Endothelial cell of umbilical vein (primary cell): ENCODE data around the gene GEMIN7. TPM values are rescaled to one million over a fixed set of nuclear protein-coding genes. Genes with fewer than 3 reads are reported as not detected.

ENCODE experiments used
- BruUV-seq: library from RNA; stranded (reverse); fragments of 400-500 nt; replicated peaks from 2 replicates; lab custom pipeline; 2021; lab: Mats Ljungman, UMichigan
- CTCF ChIA-PET: fragments of 300-600, 350-600 bp; sonication (Branson Sonifier 250); formaldehyde crosslinking; loops from one replicate; lab custom pipeline; 2021; ENCODE audit warnings: antibody characterized with exemption, inconsistent platforms; lab: Charles Lee
- POLR2A ChIA-PET: fragments of 300-600, 350-600 bp; sonication (Branson Sonifier 250); formaldehyde crosslinking; loops from one replicate; lab custom pipeline; 2021; ENCODE audit warnings: antibody characterized with exemption, inconsistent platforms; lab: Charles Lee
- DNase-seq: peaks from one replicate; pipeline ENCODE4 v3.0.0-alpha.2; 2011; ENCODE audit warnings: low read depth, low spot score
- FAIRE-seq: peaks from 2 replicates; lab custom pipeline; 2011; peaks lifted over from hg19 to GRCh38; lab: Jason Lieb, UNC
- H2AFZ ChIP-seq: 2 replicates; pipeline ENCODE4 v1.6.0; 2012; ENCODE audit warnings: low read depth, low read length, control low read depth, inconsistent platforms
- H3K27ac ChIP-seq: 2 replicates; pipeline ENCODE4 v1.5.1; 2011; ENCODE audit warnings: low read depth, mild to moderate bottlenecking, control low read depth, low read length, moderate library complexity; ENCODE audit not compliant: insufficient read depth
- H3K27me3 ChIP-seq, 2 experiments: 2 replicates each; pipeline versions ENCODE4 v1.6.0 to v1.6.1; 2011; ENCODE audit warnings: low read length in 2 of 2, mixed read lengths in 1 of 2; ENCODE audit not compliant: control insufficient read depth in 2 of 2, insufficient read depth in 2 of 2
- H3K36me3 ChIP-seq, 2 experiments: 2 replicates in 1 of 2; 3 replicates in 1 of 2; pipeline ENCODE4 v1.5.1; 2011; ENCODE audit warnings: low read length in 2 of 2, mild to moderate bottlenecking in 1 of 2, moderate library complexity in 1 of 2; ENCODE audit not compliant: control insufficient read depth in 2 of 2, insufficient read depth in 2 of 2; ENCODE audit errors: extremely low read depth in 1 of 2
- H3K4me1 ChIP-seq: 3 replicates; pipeline ENCODE4 v1.5.1; 2011; ENCODE audit warnings: mild to moderate bottlenecking, low read length; ENCODE audit not compliant: control insufficient read depth, insufficient read depth; ENCODE audit errors: extremely low read depth
- H3K4me2 ChIP-seq: 2 replicates; pipeline ENCODE4 v1.6.1; 2011; ENCODE audit warnings: low read length, control low read depth, mixed read lengths; ENCODE audit not compliant: insufficient read depth
- H3K4me3 ChIP-seq, 3 experiments: fragments of 200-600 bp in 1 of 3; sonication (generic), shearing (Covaris generic) in 1 of 3; replicated peaks in 1 of 3; 2 replicates each; pipeline ENCODE4 v1.5.1; 2011 to 2016; ENCODE audit warnings: control low read depth in 3 of 3, low read length in 3 of 3, mild to moderate bottlenecking in 2 of 3, inconsistent platforms in 1 of 3, low read depth in 1 of 3, moderate library complexity in 1 of 3; ENCODE audit not compliant: insufficient read depth in 1 of 3
- H3K79me2 ChIP-seq: 2 replicates; pipeline ENCODE4 v1.6.0; 2012; ENCODE audit warnings: low read length, inconsistent platforms; ENCODE audit not compliant: control insufficient read depth, insufficient read depth
- H3K9ac ChIP-seq: replicated peaks from 2 replicates; pipeline ENCODE3; 2011; ENCODE audit warnings: low read length, control low read depth; ENCODE audit not compliant: insufficient read depth; ENCODE audit errors: extremely low read depth
- H3K9me1 ChIP-seq: replicated peaks from 3 replicates; pipeline ENCODE4 v1.6.0; 2011; ENCODE audit warnings: mild to moderate bottlenecking, low read length; ENCODE audit not compliant: control insufficient read depth, insufficient read depth; ENCODE audit errors: extremely low read depth
- H3K9me3 ChIP-seq: replicated peaks from 2 replicates; pipeline ENCODE4 v1.5.1; 2012; ENCODE audit warnings: low read length, inconsistent platforms; ENCODE audit not compliant: control insufficient read depth, insufficient read depth
- H4K20me1 ChIP-seq: replicated peaks from 2 replicates; pipeline ENCODE3; 2011; ENCODE audit warnings: mild to moderate bottlenecking, low read length; ENCODE audit not compliant: control insufficient read depth, insufficient read depth; ENCODE audit errors: extremely low read depth
- EZH2 ChIP-seq: IDR thresholded peaks from 2 replicates; pipeline ENCODE4 v1.6.1; 2012; ENCODE audit warnings: borderline replicate concordance, low read depth, mild to moderate bottlenecking, moderate library complexity, low read length, inconsistent platforms; ENCODE audit not compliant: severe bottlenecking
- FOS ChIP-seq: IDR thresholded peaks from 2 replicates; pipeline ENCODE4 v1.6.1; 2011; ENCODE audit warnings: mild to moderate bottlenecking, low read length, moderate library complexity, borderline replicate concordance; ENCODE audit not compliant: insufficient read depth
- GATA2 ChIP-seq: IDR thresholded peaks from 2 replicates; pipeline ENCODE4 v1.7.0; 2011; ENCODE audit warnings: low read depth, mild to moderate bottlenecking, moderate library complexity, mixed read lengths, low read length; ENCODE audit not compliant: insufficient read length, insufficient read depth
- JUN ChIP-seq: IDR thresholded peaks from 2 replicates; pipeline ENCODE4 v1.6.1; 2011; ENCODE audit warnings: borderline replicate concordance, low read depth; ENCODE audit not compliant: insufficient read length, insufficient read depth
- MYC ChIP-seq: IDR thresholded peaks from one replicate; pipeline ENCODE4 v1.6.1; 2011; ENCODE audit warnings: mild to moderate bottlenecking, low read depth, low read length
- POLR2A ChIP-seq: IDR thresholded peaks from 2 replicates; pipeline ENCODE4 v1.6.1; 2012; ENCODE audit warnings: low read depth, mild to moderate bottlenecking, control low read depth, low read length
- POLR2AphosphoS5 ChIP-seq: IDR thresholded peaks from 2 replicates; pipeline ENCODE4 v1.6.1; 2012; ENCODE audit warnings: low read depth, mild to moderate bottlenecking, control low read depth, low read length, moderate library complexity; ENCODE audit not compliant: insufficient read depth
- dilution Hi-C: fragments of 300-500 bp; cut with MboI; formaldehyde crosslinking; loops from one replicate; pipeline ENCODE4 v1.15.0; 2019; ENCODE audit warnings: low sequenced_read_pairs; ENCODE audit not compliant: extremely low pct_ligation_motif_present
- intact Hi-C: fragments of 100-400 bp; cut with micrococcal nuclease; formaldehyde crosslinking; loops from one replicate; pipeline ENCODE4 v1.10.0; 2022
- polyA plus RNA-seq, 4 experiments: library from polyadenylated mRNA; depleted of rRNA in 3 of 4; stranded (reverse) in 3 of 4; unstranded in 1 of 4; fragments of >200 nt; gene quantifications; 2 replicates each; pipeline versions ENCODE4 v1.2.1 to v1.2.3, GENCODE V29; 2011 to 2012; ENCODE audit warnings: missing spikeins in 1 of 4
- total RNA-seq: library from RNA; stranded (reverse); gene quantifications from 2 replicates; pipeline ENCODE4 v1.2.3, GENCODE V29; 2021
- TF ChIP-seq, protein P1 (sequence below): IDR thresholded peaks from 2 replicates; pipeline ENCODE4 v1.6.1; 2011; ENCODE audit not compliant: insufficient read depth, insufficient read length
- TF ChIP-seq, protein P2 (sequence below), 2 donors: IDR thresholded peaks; 1 replicate in 1 of 2; 2 replicates in 1 of 2; pipeline ENCODE4 v1.5.1; 2011; ENCODE audit warnings: low read length in 2 of 2, mild to moderate bottlenecking in 2 of 2, moderate library complexity in 2 of 2, control low read depth in 1 of 2, inconsistent platforms in 1 of 2, low read depth in 1 of 2; ENCODE audit not compliant: insufficient read depth in 1 of 2; ENCODE audit errors: extremely low read depth in 1 of 2

Gene GEMIN7
- total and polyA plus RNA-seq, 2 donors (not counting 3 experiments of a cell fraction or from before 2014, with no cell fraction given), result 34.2 to 53.7 TPM

DNA sequence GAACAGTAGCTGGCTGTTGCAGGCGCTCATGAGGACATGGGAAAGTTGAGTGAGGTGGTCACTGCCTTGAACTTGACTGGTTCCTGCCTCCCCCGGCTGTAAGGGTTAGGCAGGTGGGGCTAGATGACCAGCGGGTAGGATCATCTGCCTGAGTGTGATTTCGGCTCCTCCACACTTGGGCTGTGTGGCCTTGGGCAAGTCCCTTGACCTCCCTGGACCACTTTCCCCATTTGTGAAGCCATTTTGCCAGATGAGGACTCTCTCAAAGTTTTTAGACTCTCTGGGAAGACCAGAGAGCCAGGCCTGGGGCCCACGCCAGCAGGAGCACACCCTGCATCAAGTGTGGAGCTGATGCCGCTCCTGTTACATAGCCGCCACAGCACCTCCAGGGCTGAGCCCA, 23.4 kb downstream of the GEMIN7 start:
- no TSS peak for BruUV-seq
- DNase-seq, result no peak
- Histone ChIP-seq H2AFZ (no peak overlapping the region), H3K79me2 (peaks cover 82% of the 10 kb centered on the region), H3K4me2 (no peak overlapping the region), H3K27me3 (no peaks in the 10 kb centered on the region), H4K20me1 (no peaks in the 10 kb centered on the region), H3K9me3 (no peaks in the 10 kb centered on the region), H3K4me1 (peaks cover 17% of the 10 kb centered on the region), H3K4me3 (no peak overlapping the region), H3K9me1 (no peaks in the 10 kb centered on the region), H3K9ac (no peak overlapping the region), H3K36me3 (no peaks in the 10 kb centered on the region), H3K27ac (no peak overlapping the region)
- CTCF ChIA-PET, result interaction anchor here (1.5 to 3.6 kb wide), 2 partner anchors 10 to 23 kb away, joined by 5 to 14 read pairs; partner anchors contain the start of gene PPP1R37
- FAIRE-seq, result no peak
- POLR2A ChIA-PET, result no interaction called here
- dilution Hi-C loops, result no loop called here
- intact Hi-C loops, result no loop called here
- TF ChIP-seq FOS (no peak), POLR2A (no peak), GATA2 (no peak), POLR2AphosphoS5 (no peak), EZH2 (no peak), JUN (no peak), MYC (no peak)
- TF ChIP-seq, protein P1, sequence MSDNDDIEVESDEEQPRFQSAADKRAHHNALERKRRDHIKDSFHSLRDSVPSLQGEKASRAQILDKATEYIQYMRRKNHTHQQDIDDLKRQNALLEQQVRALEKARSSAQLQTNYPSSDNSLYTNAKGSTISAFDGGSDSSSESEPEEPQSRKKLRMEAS, result no peak
- TF ChIP-seq, protein P2, sequence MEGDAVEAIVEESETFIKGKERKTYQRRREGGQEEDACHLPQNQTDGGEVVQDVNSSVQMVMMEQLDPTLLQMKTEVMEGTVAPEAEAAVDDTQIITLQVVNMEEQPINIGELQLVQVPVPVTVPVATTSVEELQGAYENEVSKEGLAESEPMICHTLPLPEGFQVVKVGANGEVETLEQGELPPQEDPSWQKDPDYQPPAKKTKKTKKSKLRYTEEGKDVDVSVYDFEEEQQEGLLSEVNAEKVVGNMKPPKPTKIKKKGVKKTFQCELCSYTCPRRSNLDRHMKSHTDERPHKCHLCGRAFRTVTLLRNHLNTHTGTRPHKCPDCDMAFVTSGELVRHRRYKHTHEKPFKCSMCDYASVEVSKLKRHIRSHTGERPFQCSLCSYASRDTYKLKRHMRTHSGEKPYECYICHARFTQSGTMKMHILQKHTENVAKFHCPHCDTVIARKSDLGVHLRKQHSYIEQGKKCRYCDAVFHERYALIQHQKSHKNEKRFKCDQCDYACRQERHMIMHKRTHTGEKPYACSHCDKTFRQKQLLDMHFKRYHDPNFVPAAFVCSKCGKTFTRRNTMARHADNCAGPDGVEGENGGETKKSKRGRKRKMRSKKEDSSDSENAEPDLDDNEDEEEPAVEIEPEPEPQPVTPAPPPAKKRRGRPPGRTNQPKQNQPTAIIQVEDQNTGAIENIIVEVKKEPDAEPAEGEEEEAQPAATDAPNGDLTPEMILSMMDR (IDR thresholded peaks at IDR 0.05; ENCODE audit: extremely low read depth in 1 of 2, insufficient read depth in 1 of 2, low read depth in 1 of 2, low read length in 2 of 2), result no peak
